K562 (cell line): Measurements from ENCODE around the gene SEMA3C. TPM values are rescaled to one million over a fixed set of nuclear protein-coding genes. Genes with fewer than 3 reads are reported as not detected.

Experiments
- ATAC-seq: fragments of 200-7000 bp; cut with Tn5 transposase; 3 replicates; pipeline ENCODE4 v1.9.1; 2020; ENCODE audit warnings: moderate library complexity
- BruUV-seq: library from RNA; stranded (reverse); fragments of 400-500 nt; replicated peaks from 2 replicates; lab custom pipeline; 2021; lab: Mats Ljungman, UMichigan
- CTCF ChIA-PET: fragments of 300-600 bp; formaldehyde crosslinking; extraction: SDS; loops from one replicate; lab custom pipeline; 2021; ENCODE audit warnings: low intra/inter-chr PET ratio; lab: Yijun Ruan, JAX
- POLR2A ChIA-PET: fragments of 300-600, 350-650 bp; sonication (Branson Sonifier 250); formaldehyde crosslinking; extraction: SDS; loops from one replicate; lab custom pipeline; 2021; ENCODE audit warnings: antibody characterized with exemption, inconsistent platforms; lab: Yijun Ruan, JAX
- DNase-seq, 4 experiments: peaks; one replicate each; pipeline versions ENCODE4 v3.0.0 to v3.0.0-alpha.2; 2011 to 2018; ENCODE audit warnings: low spot score in 3 of 4, mixed read lengths in 3 of 4; ENCODE audit errors: extremely low read depth in 1 of 4
- FAIRE-seq: peaks from 2 replicates; lab custom pipeline; 2011; peaks lifted over from hg19 to GRCh38; lab: Jason Lieb, UNC
- H2AFZ ChIP-seq: 2 replicates; pipeline ENCODE4 v1.6.0; 2011; ENCODE audit warnings: low read depth, low read length, control low read depth, inconsistent platforms
- H3K27ac ChIP-seq: fragments of 200-600 bp; 3 replicates; pipeline ENCODE4 v1.8.0; 2011; ENCODE audit warnings: low read depth, mild to moderate bottlenecking, control low read depth, inconsistent platforms, low read length, moderate library complexity, mixed read lengths; ENCODE audit errors: extremely low read depth
- H3K27me3 ChIP-seq, 2 experiments: fragments of 300-600 bp in 1 of 2; 2 replicates in 1 of 2; 3 replicates in 1 of 2; pipeline versions ENCODE4 v1.6.0 to v1.8.0; 2011; ENCODE audit warnings: inconsistent platforms in 2 of 2, low read length in 2 of 2, mild to moderate bottlenecking in 1 of 2, mixed read lengths in 1 of 2, moderate library complexity in 1 of 2; ENCODE audit not compliant: control insufficient read depth in 2 of 2, insufficient read depth in 2 of 2
- H3K36me3 ChIP-seq: fragments of 300-600 bp; 3 replicates; pipeline ENCODE4 v1.8.0; 2011; ENCODE audit warnings: mild to moderate bottlenecking, low read length, inconsistent platforms; ENCODE audit not compliant: control insufficient read depth, insufficient read depth
- H3K4me1 ChIP-seq, 2 experiments: fragments of 200-600 bp in 1 of 2; replicated peaks in 1 of 2; 2 replicates in 1 of 2; 3 replicates in 1 of 2; pipeline versions ENCODE4 v1.5.1 to v1.8.0; 2011; ENCODE audit warnings: inconsistent platforms in 2 of 2, low read length in 2 of 2, mild to moderate bottlenecking in 1 of 2, mixed read lengths in 1 of 2, moderate library complexity in 1 of 2; ENCODE audit not compliant: control insufficient read depth in 2 of 2, insufficient read depth in 2 of 2
- H3K4me2 ChIP-seq: 2 replicates; pipeline ENCODE4 v1.6.1; 2011; ENCODE audit warnings: low read length, control low read depth, inconsistent platforms, mixed read lengths; ENCODE audit not compliant: insufficient read depth
- H3K4me3 ChIP-seq: fragments of 200-600 bp; sonication (generic), shearing (Covaris generic); 2 replicates; pipeline ENCODE4 v1.5.1; 2016; ENCODE audit warnings: control low read depth, inconsistent platforms
- H3K79me2 ChIP-seq: fragments of 200-600 bp; 3 replicates; pipeline ENCODE4 v1.8.0; 2011; ENCODE audit warnings: low read length, inconsistent platforms; ENCODE audit not compliant: control insufficient read depth, insufficient read depth
- H3K9ac ChIP-seq, 2 experiments: 2 replicates each; pipeline versions ENCODE4 v1.6.0 to v1.6.1; 2011; ENCODE audit warnings: low read depth in 2 of 2, low read length in 2 of 2, control low read depth in 1 of 2, inconsistent platforms in 1 of 2, mild to moderate bottlenecking in 1 of 2, mixed read lengths in 1 of 2; ENCODE audit not compliant: insufficient read depth in 1 of 2
- H3K9me1 ChIP-seq: one replicate; pipeline ENCODE4 v1.6.0; 2011; ENCODE audit warnings: inconsistent platforms, mild to moderate bottlenecking, low read length, moderate library complexity; ENCODE audit not compliant: control insufficient read depth, insufficient read depth
- H3K9me3 ChIP-seq: replicated peaks from 2 replicates; pipeline ENCODE4 v1.5.1; 2011; ENCODE audit warnings: low read depth, low read length, inconsistent platforms; ENCODE audit not compliant: control insufficient read depth, insufficient read depth
- H4K20me1 ChIP-seq: replicated peaks from 2 replicates; pipeline ENCODE4 v1.6.1; 2011; ENCODE audit warnings: low read length, inconsistent platforms, mixed read lengths; ENCODE audit not compliant: control insufficient read depth, insufficient read depth
- EP300 ChIP-seq: IDR thresholded peaks from 2 replicates; pipeline ENCODE4 v1.6.1; 2012; ENCODE audit warnings: low read length, improper control_type of control experiment
- GATAD2B ChIP-seq: fragments of 450-650 bp; IDR thresholded peaks from 2 replicates; pipeline ENCODE4 v1.6.1; 2017; ENCODE audit warnings: mild to moderate bottlenecking, borderline replicate concordance
- GTF2F1 ChIP-seq: IDR thresholded peaks from 2 replicates; pipeline ENCODE4 v1.6.1; 2011; ENCODE audit warnings: low read depth, low read length, improper control_type of control experiment
- NCOA1 ChIP-seq: fragments of 450-650 bp; IDR thresholded peaks from 2 replicates; pipeline ENCODE4 v1.6.1; 2016; ENCODE audit warnings: low read depth
- POLR3A ChIP-seq: IDR thresholded peaks from 2 replicates; pipeline ENCODE4 v1.6.1; 2011; ENCODE audit warnings: borderline replicate concordance, mild to moderate bottlenecking, moderate library complexity; ENCODE audit not compliant: insufficient read length, insufficient read depth; ENCODE audit errors: extremely low read depth
- SRSF9 ChIP-seq: fragments of 200-400 bp; formaldehyde crosslinking; IDR thresholded peaks from 2 replicates; pipeline ENCODE4 v1.6.1; 2017; ENCODE audit warnings: low read depth, low read length, borderline replicate concordance
- STAG1 ChIP-seq: sonication (generic); formaldehyde crosslinking; IDR thresholded peaks from 2 replicates; pipeline ENCODE4 v1.5.0; 2020; ENCODE audit warnings: missing genetic modification reagents, borderline replicate concordance
- ZC3H4 ChIP-seq: sonication (generic); formaldehyde crosslinking; IDR thresholded peaks from 2 replicates; pipeline ENCODE4 v1.9.0; 2021; ENCODE audit warnings: missing genetic modification reagents, borderline replicate concordance
- ZNF165 ChIP-seq: fragments of 250-450 bp; sonication (Bioruptor Pico); IDR thresholded peaks from 2 replicates; pipeline ENCODE4 v1.4.0; 2020; ENCODE audit warnings: borderline replicate concordance
- ZNF77 ChIP-seq: fragments of 250-450 bp; sonication (Bioruptor Pico); IDR thresholded peaks from 2 replicates; pipeline ENCODE4 v1.5.0; 2020
- WGBS: fragments of 100-300 bp; shearing (Covaris generic); methylation state at CpG from one replicate; pipeline ENCODE4 v1.1.6; 2016; ENCODE audit warnings: low coverage, mixed read lengths; ENCODE audit not compliant: insufficient coverage; ENCODE audit errors: missing lambda C conversion rate; 5-methylcytosine and 5-hydroxymethylcytosine counted together
- in situ Hi-C: fragments of 300-500 bp; cut with MboI; formaldehyde crosslinking; loops from 4 replicates; pipeline ENCODE4 v1.15.0; 2018; ENCODE audit warnings: inconsistent platforms, mixed read lengths
- intact Hi-C: fragments of 100-400 bp; cut with micrococcal nuclease; formaldehyde crosslinking; loops from 2 replicates; pipeline ENCODE4 v1.14.2; 2022
- polyA plus RNA-seq, 8 experiments: library from polyadenylated mRNA; depleted of rRNA in 4 of 8; stranded (reverse) in 5 of 8; unstranded in 3 of 8; fragments of >200 nt; fragmentation: Nextera tagmentation in 2 of 8; fragmentation: Illumina TruSeq in 1 of 8; extraction: Ambion mirVana in 2 of 8; extraction: Trizol in 1 of 8; gene quantifications; 2 replicates each; pipeline versions ENCODE4 v1.2.1 to v1.2.3, GENCODE V29; 2011 to 2014; ENCODE audit warnings: inconsistent platforms in 1 of 8, missing spikeins in 1 of 8
- total RNA-seq, 7 experiments: library from RNA; depleted of rRNA in 6 of 7; stranded (reverse); fragments of >200 nt in 6 of 7; fragmentation: Illumina TruSeq in 2 of 7; extraction: Trizol in 2 of 7; gene quantifications; 2 replicates each; pipeline versions ENCODE4 v1.2.1 to v1.2.3, GENCODE V29; 2011 to 2021; ENCODE audit warnings: low replicate concordance in 1 of 7
- TF ChIP-seq, protein P1 (sequence below): sonication (generic); formaldehyde crosslinking; IDR thresholded peaks from 2 replicates; pipeline ENCODE4 v1.9.0; 2022; ENCODE audit warnings: mild to moderate bottlenecking, missing genetic modification reagents
- TF ChIP-seq, protein P2 (sequence below): IDR thresholded peaks from 2 replicates; pipeline ENCODE4 v1.6.1; 2012; ENCODE audit warnings: low read depth, low read length, improper control_type of control experiment, borderline replicate concordance
- TF ChIP-seq, protein P3 (sequence below): sonication (generic); formaldehyde crosslinking; IDR thresholded peaks from 2 replicates; pipeline ENCODE4 v1.8.0; 2022; ENCODE audit warnings: missing genetic modification reagents, mild to moderate bottlenecking, moderate library complexity, borderline replicate concordance

The SEMA3C gene
- total and polyA plus RNA-seq, 9 of the 15 experiments (the other 6 are each of a cell fraction or from before 2014, with no cell fraction given), result 0.04 to 0.36 (median 0.12) TPM; not detected in 3

GRCh38 chr7:80724249-80724871 is 194.5 kb downstream of the SEMA3C start:
- no peak for DNase-seq
- Histone ChIP-seq H3K27me3 (no peaks in the 10 kb centered on the region), H3K4me2 (no peak overlapping the region), H3K36me3 (no peaks in the 10 kb centered on the region), H3K9me3 (no peaks in the 10 kb centered on the region), H3K27ac (no peak overlapping the region), H3K4me3 (no peak overlapping the region), H3K4me1 (no peaks in the 10 kb centered on the region), H2AFZ (no peak overlapping the region), H4K20me1 (no peaks in the 10 kb centered on the region), H3K9me1 (no peaks in the 10 kb centered on the region), H3K9ac (no peak overlapping the region), H3K79me2 (no peaks in the 10 kb centered on the region)
- in situ Hi-C loops (no loop called here), intact Hi-C loops (no loop called here)
- CTCF ChIA-PET, result no interaction called here
- ATAC-seq, result no peak
- no peak for FAIRE-seq
- 0% methylated on average over 4 of the region's 4 CpGs for WGBS
- TF ChIP-seq ZNF165, result no peak
- TF ChIP-seq, protein P1, sequence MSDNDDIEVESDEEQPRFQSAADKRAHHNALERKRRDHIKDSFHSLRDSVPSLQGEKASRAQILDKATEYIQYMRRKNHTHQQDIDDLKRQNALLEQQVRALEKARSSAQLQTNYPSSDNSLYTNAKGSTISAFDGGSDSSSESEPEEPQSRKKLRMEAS, result no peak
- TF ChIP-seq STAG1, result no peak
- TF ChIP-seq EP300, result no peak
- TF ChIP-seq NCOA1, result no peak
- TF ChIP-seq ZNF77 (CRISPR knock-in tag), result no peak
- TF ChIP-seq ZC3H4 (CRISPR knock-in tag), result no peak
- TF ChIP-seq GATAD2B, result no peak
- TF ChIP-seq GTF2F1, result no peak
- TF ChIP-seq, protein P2, sequence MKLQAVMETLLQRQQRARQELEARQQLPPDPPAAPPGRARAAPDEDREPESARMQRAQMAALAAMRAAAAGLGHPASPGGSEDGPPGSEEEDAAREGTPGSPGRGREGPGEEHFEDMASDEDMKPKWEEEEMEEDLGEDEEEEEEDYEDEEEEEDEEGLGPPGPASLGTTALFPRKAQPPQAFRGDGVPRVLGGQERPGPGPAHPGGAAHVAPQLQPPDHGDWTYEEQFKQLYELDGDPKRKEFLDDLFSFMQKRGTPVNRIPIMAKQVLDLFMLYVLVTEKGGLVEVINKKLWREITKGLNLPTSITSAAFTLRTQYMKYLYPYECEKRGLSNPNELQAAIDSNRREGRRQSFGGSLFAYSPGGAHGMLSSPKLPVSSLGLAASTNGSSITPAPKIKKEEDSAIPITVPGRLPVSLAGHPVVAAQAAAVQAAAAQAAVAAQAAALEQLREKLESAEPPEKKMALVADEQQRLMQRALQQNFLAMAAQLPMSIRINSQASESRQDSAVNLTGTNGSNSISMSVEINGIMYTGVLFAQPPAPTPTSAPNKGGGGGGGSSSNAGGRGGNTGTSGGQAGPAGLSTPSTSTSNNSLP, result no peak
- TF ChIP-seq, protein P3, sequence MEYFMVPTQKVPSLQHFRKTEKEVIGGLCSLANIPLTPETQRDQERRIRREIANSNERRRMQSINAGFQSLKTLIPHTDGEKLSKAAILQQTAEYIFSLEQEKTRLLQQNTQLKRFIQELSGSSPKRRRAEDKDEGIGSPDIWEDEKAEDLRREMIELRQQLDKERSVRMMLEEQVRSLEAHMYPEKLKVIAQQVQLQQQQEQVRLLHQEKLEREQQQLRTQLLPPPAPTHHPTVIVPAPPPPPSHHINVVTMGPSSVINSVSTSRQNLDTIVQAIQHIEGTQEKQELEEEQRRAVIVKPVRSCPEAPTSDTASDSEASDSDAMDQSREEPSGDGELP (CRISPR knock-in tag), result no peak
- no peak for TF ChIP-seq SRSF9
- no peak for TF ChIP-seq POLR3A
- BruUV-seq, result no TSS peak
- POLR2A ChIA-PET, result interaction anchor here (0.6 kb wide), 1 partner anchor 24 kb away, joined by 6 read pairs; no protein-coding TSS in a partner anchor
